ENCODE data around the gene NEURL3.
"Not testable (repeated sequence)": the region's sequence is repeated elsewhere in the genome, so short reads cannot be mapped to it uniquely, and the experiment has no call there.

Gene NEURL3

GRCh38 chr2:96468904-96469303, 36.3 kb downstream of the NEURL3 start:
- Histone ChIP-seq H3K4me3 (ENCODE audit: low read length) (no peak overlapping the region), H3K27me3 (ENCODE audit: control insufficient read depth, insufficient read depth, low read length) (peaks cover 3% of the 10 kb centered on the region), H3K36me3 (ENCODE audit: control insufficient read depth, insufficient read depth, low read length) (no peaks in the 10 kb centered on the region), H3K4me1 (ENCODE audit: control insufficient read depth, insufficient read depth, low read length) (no peaks in the 10 kb centered on the region), H3K27ac (ENCODE audit: low read depth, low read length) (no peak overlapping the region), H3K9ac (ENCODE audit: low read length) (no peak overlapping the region)

- Histone ChIP-seq H3K9ac (ENCODE audit: low read length) (no peak overlapping the region), H3K36me3 (ENCODE audit: control insufficient read depth, insufficient read depth, low read length) (no peaks in the 10 kb centered on the region)
These were observed 40.5 kb downstream of the NEURL3 start for GRCh38 chr2:96464651-96465050.

GRCh38 chr2:96464061-96464460, 41.1 kb downstream of the NEURL3 start:
- Histone ChIP-seq H3K9ac (ENCODE audit: low read length) (no peak overlapping the region), H3K36me3 (ENCODE audit: control insufficient read depth, insufficient read depth, low read length) (no peaks in the 10 kb centered on the region), H3K27ac (ENCODE audit: low read depth, low read length) (no peak overlapping the region), H3K27me3 (ENCODE audit: control insufficient read depth, insufficient read depth, low read length) (no peaks in the 10 kb centered on the region), H3K4me1 (ENCODE audit: control insufficient read depth, insufficient read depth, low read length) (no peaks in the 10 kb centered on the region), H3K4me3 (ENCODE audit: low read length) (no peak overlapping the region)

More at GRCh38 chr2:96464651-96465050, 40.5 kb downstream of the NEURL3 start:
- no peaks in the 10 kb centered on the region for H3K4me1 ChIP-seq (ENCODE audit: control insufficient read depth, insufficient read depth, low read length)
- no peak overlapping the region for H3K4me3 ChIP-seq (ENCODE audit: low read length)
- H3K27me3 ChIP-seq (ENCODE audit: control insufficient read depth, insufficient read depth, low read length), result no peaks in the 10 kb centered on the region
- no peak overlapping the region for H3K27ac ChIP-seq (ENCODE audit: low read depth, low read length)

GRCh38 chr2:96463119-96463518, 42.0 kb downstream of the NEURL3 start:
- Histone ChIP-seq H3K4me1 (ENCODE audit: control insufficient read depth, insufficient read depth, low read length) (no peaks in the 10 kb centered on the region), H3K27ac (ENCODE audit: low read depth, low read length) (no peak overlapping the region), H3K27me3 (ENCODE audit: control insufficient read depth, insufficient read depth, low read length) (no peaks in the 10 kb centered on the region), H3K4me3 (ENCODE audit: low read length) (no peak overlapping the region), H3K36me3 (ENCODE audit: control insufficient read depth, insufficient read depth, low read length) (no peaks in the 10 kb centered on the region), H3K9ac (ENCODE audit: low read length) (no peak overlapping the region)

- H3K27ac ChIP-seq (ENCODE audit: low read depth, low read length); H3K36me3 ChIP-seq (ENCODE audit: control insufficient read depth, insufficient read depth, low read length); H3K4me3 ChIP-seq (ENCODE audit: low read length); H3K27me3 ChIP-seq (ENCODE audit: control insufficient read depth, insufficient read depth, low read length); H3K9ac ChIP-seq (ENCODE audit: low read length); H3K4me1 ChIP-seq (ENCODE audit: control insufficient read depth, insufficient read depth, low read length): not testable (repeated sequence)
These were observed 43.5 kb downstream of the NEURL3 start for GRCh38 chr2:96461616-96462015.

GRCh38 chr2:96452053-96452452, 53.1 kb downstream of the NEURL3 start:
- Histone ChIP-seq H3K9ac (ENCODE audit: low read length) (no peak overlapping the region), H3K27me3 (ENCODE audit: control insufficient read depth, insufficient read depth, low read length) (no peaks in the 10 kb centered on the region), H3K36me3 (ENCODE audit: control insufficient read depth, insufficient read depth, low read length) (no peaks in the 10 kb centered on the region), H3K4me3 (ENCODE audit: low read length) (no peak overlapping the region), H3K4me1 (ENCODE audit: control insufficient read depth, insufficient read depth, low read length) (no peaks in the 10 kb centered on the region), H3K27ac (ENCODE audit: low read depth, low read length) (no peak overlapping the region)

GRCh38 chr2:96449637-96450036, 55.5 kb downstream of the NEURL3 start:
- Histone ChIP-seq H3K4me1 (ENCODE audit: control insufficient read depth, insufficient read depth, low read length) (no peaks in the 10 kb centered on the region), H3K27ac (ENCODE audit: low read depth, low read length) (no peak overlapping the region), H3K4me3 (ENCODE audit: low read length) (no peak overlapping the region), H3K9ac (ENCODE audit: low read length) (no peak overlapping the region), H3K36me3 (ENCODE audit: control insufficient read depth, insufficient read depth, low read length) (no peaks in the 10 kb centered on the region), H3K27me3 (ENCODE audit: control insufficient read depth, insufficient read depth, low read length) (no peaks in the 10 kb centered on the region)

GRCh38 chr2:96449174-96449573, 56.0 kb downstream of the NEURL3 start:
- no peaks in the 10 kb centered on the region for H3K27me3 ChIP-seq (ENCODE audit: control insufficient read depth, insufficient read depth, low read length)
- H3K4me1 ChIP-seq (ENCODE audit: control insufficient read depth, insufficient read depth, low read length), result no peaks in the 10 kb centered on the region
- no peak overlapping the region for H3K27ac ChIP-seq (ENCODE audit: low read depth, low read length)
- H3K36me3 ChIP-seq (ENCODE audit: control insufficient read depth, insufficient read depth, low read length), result no peaks in the 10 kb centered on the region
- no peak overlapping the region for H3K4me3 ChIP-seq (ENCODE audit: low read length)
- H3K9ac ChIP-seq (ENCODE audit: low read length), result no peak overlapping the region

- no peak overlapping the region for H3K27ac ChIP-seq (ENCODE audit: low read depth, low read length)
These were observed 57.4 kb downstream of the NEURL3 start for GRCh38 chr2:96447726-96448125.

More at GRCh38 chr2:96447726-96448125, 57.4 kb downstream of the NEURL3 start:
- Histone ChIP-seq H3K27me3 (ENCODE audit: control insufficient read depth, insufficient read depth, low read length) (no peaks in the 10 kb centered on the region), H3K9ac (ENCODE audit: low read length) (no peak overlapping the region), H3K36me3 (ENCODE audit: control insufficient read depth, insufficient read depth, low read length) (no peaks in the 10 kb centered on the region), H3K4me3 (ENCODE audit: low read length) (no peak overlapping the region), H3K4me1 (ENCODE audit: control insufficient read depth, insufficient read depth, low read length) (no peaks in the 10 kb centered on the region)

All from rectal smooth muscle tissue (tissue), 1 donor.